H9 (cell line): ENCODE measurements around the gene DEFB126. TPM values are rescaled to one million over a fixed set of nuclear protein-coding genes. Genes with fewer than 3 reads are reported as not detected.

ENCODE experiments used
- DNase-seq: peaks from one replicate; pipeline ENCODE4 v3.0.0-alpha.2; 2017
- H2AFZ ChIP-seq: one replicate; pipeline ENCODE4 v1.6.1; 2013; ENCODE audit warnings: mild to moderate bottlenecking, low read length, control low read depth, moderate library complexity
- H2AK5ac ChIP-seq: 2 replicates; pipeline ENCODE4 v1.6.1; 2013; ENCODE audit warnings: low read length, control low read depth, mixed read lengths; ENCODE audit not compliant: insufficient read length
- H2BK120ac ChIP-seq: one replicate; pipeline ENCODE4 v1.6.1; 2013; ENCODE audit warnings: low read depth, mild to moderate bottlenecking, low read length, control low read depth, inconsistent platforms; ENCODE audit not compliant: poor library complexity, severe bottlenecking
- H2BK12ac ChIP-seq: 2 replicates; pipeline ENCODE4 v1.6.1; 2013; ENCODE audit warnings: low read length, control low read depth, mixed read lengths, low read depth; ENCODE audit not compliant: insufficient read length
- H2BK15ac ChIP-seq: 2 replicates; pipeline ENCODE4 v1.6.1; 2013; ENCODE audit warnings: low read depth, low read length, control low read depth
- H2BK20ac ChIP-seq: one replicate; pipeline ENCODE4 v1.6.1; 2013; ENCODE audit warnings: low read depth, mild to moderate bottlenecking, low read length, control low read depth, inconsistent platforms; ENCODE audit not compliant: poor library complexity, severe bottlenecking
- H2BK5ac ChIP-seq: 2 replicates; pipeline ENCODE4 v1.6.1; 2013; ENCODE audit warnings: low read length, control low read depth, mixed read lengths; ENCODE audit not compliant: insufficient read length
- H3K14ac ChIP-seq: 2 replicates; pipeline ENCODE4 v1.6.1; 2013; ENCODE audit warnings: low read length, control low read depth; ENCODE audit not compliant: insufficient read depth
- H3K18ac ChIP-seq: 2 replicates; pipeline ENCODE4 v1.6.1; 2013; ENCODE audit warnings: low read depth, mild to moderate bottlenecking, mixed read lengths, low read length, control low read depth; ENCODE audit not compliant: insufficient read length
- H3K23ac ChIP-seq: 2 replicates; pipeline ENCODE4 v1.6.1; 2013; ENCODE audit warnings: low read length, control low read depth, mixed read lengths, low read depth; ENCODE audit not compliant: insufficient read length
- H3K23me2 ChIP-seq: 2 replicates; pipeline ENCODE4 v1.6.1; 2013; ENCODE audit warnings: low read depth, mild to moderate bottlenecking, mixed read lengths, low read length, control low read depth; ENCODE audit not compliant: insufficient read length, poor library complexity, severe bottlenecking
- H3K27ac ChIP-seq: 2 replicates; pipeline ENCODE4 v1.5.1; 2013; ENCODE audit warnings: low read length, control low read depth, mixed read lengths, low read depth; ENCODE audit not compliant: insufficient read length
- H3K27me3 ChIP-seq: 2 replicates; pipeline ENCODE4 v1.6.1; 2013; ENCODE audit warnings: low read length, control low read depth, inconsistent platforms; ENCODE audit not compliant: insufficient read depth
- H3K4ac ChIP-seq: 2 replicates; pipeline ENCODE4 v1.6.1; 2013; ENCODE audit warnings: low read depth, mild to moderate bottlenecking, control low read depth, inconsistent platforms, low read length, moderate library complexity
- H3K4me1 ChIP-seq: 2 replicates; pipeline ENCODE4 v1.6.1; 2013; ENCODE audit warnings: low read length, control low read depth, inconsistent platforms; ENCODE audit not compliant: insufficient read depth
- H3K4me2 ChIP-seq: 2 replicates; pipeline ENCODE4 v1.6.1; 2013; ENCODE audit warnings: low read length, control low read depth, mixed read lengths; ENCODE audit not compliant: insufficient read length, insufficient read depth
- H3K56ac ChIP-seq: 2 replicates; pipeline ENCODE4 v1.6.1; 2013; ENCODE audit warnings: low read depth, mild to moderate bottlenecking, mixed read lengths, low read length, control low read depth; ENCODE audit not compliant: insufficient read length
- H3K79me1 ChIP-seq: 2 replicates; pipeline ENCODE4 v1.6.1; 2013; ENCODE audit warnings: low read depth, mild to moderate bottlenecking, moderate library complexity, low read length, control low read depth, inconsistent platforms; ENCODE audit not compliant: insufficient read depth, poor library complexity, severe bottlenecking
- H3K79me2 ChIP-seq: 2 replicates; pipeline ENCODE4 v1.6.1; 2013; ENCODE audit warnings: low read length, control low read depth, inconsistent platforms; ENCODE audit not compliant: insufficient read depth
- H3K9ac ChIP-seq: 2 replicates; pipeline ENCODE4 v1.6.1; 2013; ENCODE audit warnings: low read length, control low read depth, mixed read lengths; ENCODE audit not compliant: insufficient read length; ENCODE audit errors: extremely low read depth
- H3K9me3 ChIP-seq: one replicate; pipeline ENCODE4 v1.6.1; 2013; ENCODE audit warnings: low read depth, low read length, inconsistent platforms; ENCODE audit not compliant: control insufficient read depth
- H3T11ph ChIP-seq: one replicate; pipeline ENCODE4 v1.6.1; 2013; ENCODE audit warnings: mild to moderate bottlenecking, low read length, control low read depth, inconsistent platforms
- H4K20me1 ChIP-seq: one replicate; pipeline ENCODE4 v1.6.1; 2013; ENCODE audit not compliant: control insufficient read depth, insufficient read length, insufficient read depth
- H4K5ac ChIP-seq: 2 replicates; pipeline ENCODE4 v1.6.1; 2013; ENCODE audit warnings: low read depth, mild to moderate bottlenecking, mixed read lengths, low read length, control low read depth; ENCODE audit not compliant: insufficient read length
- H4K8ac ChIP-seq: replicated peaks from 2 replicates; pipeline ENCODE4 v1.6.1; 2013; ENCODE audit warnings: low read length, control low read depth, mixed read lengths, low read depth; ENCODE audit not compliant: insufficient read length
- H4K91ac ChIP-seq: 2 replicates; pipeline ENCODE4 v1.6.1; 2013; ENCODE audit warnings: low read depth, mild to moderate bottlenecking, moderate library complexity, mixed read lengths, low read length, control low read depth; ENCODE audit not compliant: insufficient read length
- H3K27ac Mint-ChIP-seq, 3 experiments: 2 replicates in 2 of 3; 3 replicates in 1 of 3; pipeline ENCODE4 v1.8.0; 2020 to 2021; ENCODE audit warnings: mixed read lengths in 3 of 3, mild to moderate bottlenecking in 1 of 3, moderate library complexity in 1 of 3
- H3K27me3 Mint-ChIP-seq: 2 replicates; pipeline ENCODE4 v1.8.0; 2021; ENCODE audit warnings: low read depth, mild to moderate bottlenecking, moderate library complexity, mixed read lengths
- H3K36me3 Mint-ChIP-seq, 3 experiments: 2 replicates in 2 of 3; 3 replicates in 1 of 3; pipeline ENCODE4 v1.8.0; 2020 to 2021; ENCODE audit warnings: low read depth in 3 of 3, mixed read lengths in 3 of 3; ENCODE audit not compliant: insufficient read depth in 1 of 3
- H3K4me1 Mint-ChIP-seq, 2 experiments: 2 replicates each; pipeline ENCODE4 v1.8.0; 2020; ENCODE audit warnings: mixed read lengths in 2 of 2
- H3K4me3 Mint-ChIP-seq, 2 experiments: 2 replicates in 1 of 2; 3 replicates in 1 of 2; pipeline ENCODE4 v1.8.0; 2020 to 2021; ENCODE audit warnings: mild to moderate bottlenecking in 2 of 2, mixed read lengths in 2 of 2, moderate library complexity in 1 of 2
- H3K9me3 Mint-ChIP-seq, 2 experiments: 2 replicates in 1 of 2; 3 replicates in 1 of 2; pipeline ENCODE4 v1.8.0; 2020; ENCODE audit warnings: mild to moderate bottlenecking in 2 of 2, mixed read lengths in 2 of 2, moderate library complexity in 1 of 2
- CTCF ChIP-seq: fragments of 200-600 bp; sonication (generic); conservative IDR thresholded peaks from 3 replicates; pipeline ENCODE4 v1.8.0; 2021; ENCODE audit warnings: antibody characterized with exemption, mild to moderate bottlenecking
- WGBS: extraction: QIAGEN DNeasy Blood & Tissue Kit; methylation state at CpG from one replicate; pipeline ENCODE4 v1.1.7; 2013; ENCODE audit warnings: missing lambda C conversion rate, low lambda C conversion rate, mixed read lengths; ENCODE audit not compliant: insufficient read length; ENCODE audit errors: extremely low coverage; 5-methylcytosine and 5-hydroxymethylcytosine counted together
- total RNA-seq: library from RNA; stranded (reverse); gene quantifications from 2 replicates; pipeline ENCODE4 v1.2.1, GENCODE V29; 2021

Gene DEFB126
- total RNA-seq, 1 experiment from 2014 or later, result not detected

- no peak overlapping the region for H2AK5ac ChIP-seq
- H3K79me1 ChIP-seq, result no peaks in the 10 kb centered on the region
- Mint-ChIP-seq H3K36me3 (0 out of 7 replicates have a peak, but pooled peaks cover 0 to 5% (median 0%) of the 10 kb centered on the region in 3 experiments), H3K9me3 (peaks cover 2 to 91% of the 10 kb centered on the region in 2 experiments; a peak in 3 of 5 replicates), H3K4me3 (no peak overlapping the region), H3K4me1 (peaks cover 0 to 9% of the 10 kb centered on the region in 2 experiments; a peak in 2 of 4 replicates), H3K27ac (no peak overlapping the region), H3K27me3 (peaks cover 28% of the 10 kb centered on the region)
- DNase-seq, result no peak
- H3K23ac ChIP-seq, result no peak overlapping the region
- no peaks in the 10 kb centered on the region for H3K23me2 ChIP-seq
- no peak overlapping the region for H2BK12ac ChIP-seq
- H2AFZ ChIP-seq, result no peak overlapping the region
- no peaks in the 10 kb centered on the region for H3K27me3 ChIP-seq
- no peak for TF ChIP-seq CTCF
- H3K14ac ChIP-seq, result no peak overlapping the region
- no peaks in the 10 kb centered on the region for H4K20me1 ChIP-seq
- no peak overlapping the region for H3K4me2 ChIP-seq
- H3K9ac ChIP-seq, result no peak overlapping the region
- no peak overlapping the region for H4K5ac ChIP-seq
- no peak overlapping the region for H3T11ph ChIP-seq
- no peak overlapping the region for H3K56ac ChIP-seq
- H3K79me2 ChIP-seq, result no peaks in the 10 kb centered on the region
- no CpG with 5 or more reads among the region's 5 CpGs for WGBS
- H3K4me1 ChIP-seq, result no peaks in the 10 kb centered on the region
- H2BK5ac ChIP-seq, result no peak overlapping the region
- no peak overlapping the region for H2BK15ac ChIP-seq
- H3K27ac ChIP-seq, result no peak overlapping the region
- no peak overlapping the region for H2BK20ac ChIP-seq
- H4K8ac ChIP-seq, result no peak overlapping the region
- no peak overlapping the region for H4K91ac ChIP-seq
- no peak overlapping the region for H2BK120ac ChIP-seq
- no peak overlapping the region for H3K4ac ChIP-seq
- H3K18ac ChIP-seq, result no peak overlapping the region
- peaks cover 36% of the 10 kb centered on the region for H3K9me3 ChIP-seq
Measured at GRCh38 chr20:103456-103855, 38.9 kb upstream of the DEFB126 start.
